Endometrial microvascular endothelial cells (primary cell): ENCODE results near the gene ECM2. TPM values are rescaled to one million over a fixed set of nuclear protein-coding genes. Genes with fewer than 3 reads are reported as not detected.
"Not testable (repeated sequence)": the region's sequence is repeated elsewhere in the genome, so short reads cannot be mapped to it uniquely, and the experiment has no call there.

Experiments used
- in situ Hi-C: cut with HindIII; loops from 2 replicates; pipeline ENCODE4 v1.10.0; 2017; ENCODE audit warnings: low sequenced_read_pairs, low pct_unique_long_range_greater_than_20kb; ENCODE audit errors: inconsistent ontology term
- total RNA-seq: library from RNA; depleted of rRNA; stranded (reverse); fragments of >200 nt; gene quantifications from one replicate; pipeline ENCODE4 v1.2.3, GENCODE V29; 2015; ENCODE audit errors: inconsistent ontology term

Gene ECM2
- total RNA-seq: not detected

- in situ Hi-C loops: no loop called here
These were observed at the start of gene ECM2 for GRCh38 chr9:92535940-92536850. ECM2 (minus strand) TSS chr9:92535990; CDS start chr9:92522866, 13,124 bp downstream.

DNA sequence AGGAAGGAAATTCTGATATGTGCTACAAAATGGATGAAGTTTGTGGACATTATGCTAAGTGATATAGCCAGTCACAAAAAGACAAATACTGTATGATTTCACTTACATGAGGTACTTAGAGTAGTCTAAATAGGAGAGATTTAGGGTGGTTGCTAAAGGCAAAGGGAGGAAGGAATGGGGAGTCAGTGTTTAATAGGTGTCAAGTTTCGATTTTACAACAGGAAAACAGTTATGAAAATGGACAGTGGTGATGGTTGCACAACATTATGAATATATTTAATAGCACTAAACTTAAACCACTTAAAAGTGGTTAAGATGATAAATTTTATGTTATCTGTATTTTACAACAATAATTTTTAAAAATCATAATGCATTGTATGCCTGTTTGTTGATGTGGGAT, 40.4 kb upstream of the ECM2 start:
- in situ Hi-C loops: no loop called here

- in situ Hi-C loops: not testable (repeated sequence)
These were observed 37.8 kb upstream of the ECM2 start for GRCh38 chr9:92573612-92574011.

DNA sequence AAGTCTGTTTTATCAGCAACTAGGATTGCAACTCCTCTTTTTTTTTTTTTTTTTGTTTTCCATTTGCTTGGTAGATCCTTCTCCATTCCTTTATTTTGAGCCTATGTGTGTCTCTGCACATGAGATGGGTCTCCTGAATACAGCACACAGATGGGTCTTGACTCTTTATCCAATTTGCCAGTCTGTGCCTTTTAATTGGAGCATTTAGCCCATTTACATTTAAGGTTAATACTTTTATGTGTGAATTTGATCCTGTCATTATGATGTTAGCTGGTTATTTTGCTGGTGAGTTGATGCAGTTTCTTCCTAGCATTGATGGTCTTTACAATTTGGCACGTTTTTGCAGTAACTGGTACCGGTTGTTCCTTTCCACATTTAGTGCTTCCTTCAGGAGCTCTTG, 36.1 kb upstream of the ECM2 start:
- in situ Hi-C loops: not testable (repeated sequence)

DNA sequence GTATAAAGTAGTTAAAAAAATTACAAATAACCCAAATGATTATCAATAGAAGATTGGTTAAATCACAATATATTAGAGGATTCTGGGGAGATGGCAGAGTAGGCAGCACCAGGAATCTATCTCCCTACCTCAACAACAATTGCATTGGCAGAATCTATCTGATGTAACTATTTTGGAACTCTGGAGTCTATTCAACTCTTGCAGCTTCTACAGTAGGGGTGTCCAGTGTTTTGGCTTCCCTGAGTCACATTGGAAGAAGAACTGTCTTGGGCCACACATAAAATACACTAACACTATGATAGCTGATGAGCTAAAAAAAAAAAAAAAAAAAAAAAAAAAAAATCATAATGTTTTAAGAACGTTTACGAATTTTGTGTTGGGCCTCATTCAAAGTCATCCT, 29.2 kb upstream of the ECM2 start:
- in situ Hi-C loops: no loop called here

DNA sequence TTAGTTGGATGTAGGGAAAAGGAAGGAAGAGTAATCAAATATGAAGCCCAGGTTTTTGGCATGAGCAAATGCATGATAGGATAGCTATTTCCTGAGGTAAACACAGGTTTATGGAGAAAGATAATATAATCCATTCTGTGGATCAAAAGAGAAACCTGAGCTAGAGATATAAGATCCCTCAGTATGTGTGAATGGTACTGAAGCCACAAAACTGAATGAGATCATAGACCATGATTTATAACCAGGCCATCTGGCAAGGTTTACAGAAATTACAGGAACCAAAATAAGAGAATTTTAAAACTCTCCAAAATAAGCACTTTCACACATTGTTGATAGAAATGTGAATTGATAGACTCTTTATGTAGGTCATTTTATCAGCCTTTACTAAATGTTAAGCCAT, 28.7 kb upstream of the ECM2 start:
- in situ Hi-C loops: no loop called here

DNA sequence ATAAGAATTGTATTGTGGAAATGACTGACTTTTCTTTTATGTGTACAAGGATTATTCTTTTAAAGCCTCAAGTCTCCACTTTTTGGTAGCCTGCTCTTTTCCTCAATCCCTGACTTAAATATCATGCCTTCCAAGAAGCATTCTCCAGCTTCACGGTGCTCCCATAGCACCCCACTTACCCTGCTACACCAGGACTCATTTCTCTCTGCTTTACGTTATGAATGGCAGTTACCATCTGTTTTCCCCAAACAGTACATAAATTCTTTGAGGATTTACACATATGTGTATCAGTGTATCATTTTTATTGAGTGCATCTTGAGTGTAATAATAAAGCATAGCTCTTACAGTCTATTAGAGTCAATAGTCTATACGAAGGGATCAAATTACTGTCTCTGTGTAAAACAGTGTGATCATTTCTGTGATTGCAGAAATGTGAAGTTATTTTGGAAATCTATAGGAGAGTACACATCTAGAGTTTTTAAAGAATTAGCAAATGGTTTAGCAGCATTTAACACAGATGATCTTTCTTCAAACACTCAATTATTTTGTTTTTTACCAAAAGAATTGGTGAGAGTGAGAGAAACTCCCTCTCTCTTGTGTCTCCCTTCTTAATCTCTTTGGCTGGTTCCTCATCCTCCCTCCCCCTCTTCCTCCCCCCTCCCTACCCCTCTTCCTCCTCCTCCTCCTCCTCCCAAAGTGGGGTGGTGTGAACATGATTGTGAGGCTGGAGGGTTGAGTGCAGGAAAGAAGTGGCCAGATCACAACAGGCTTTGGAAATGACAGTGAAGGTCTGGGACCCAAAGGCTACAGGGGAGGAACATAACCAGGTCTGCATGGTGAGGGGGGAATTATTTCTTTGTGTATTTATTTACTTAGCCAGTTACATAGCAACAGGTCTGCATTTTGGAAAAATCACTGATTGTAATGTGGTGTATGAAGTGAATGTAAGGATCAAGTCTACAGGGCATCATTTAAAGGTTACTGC, 27.6 kb upstream of the ECM2 start:
- in situ Hi-C loops: no loop called here

GRCh38 chr9:92562461-92562967, 26.7 kb upstream of the ECM2 start:
- in situ Hi-C loops: no loop called here

DNA sequence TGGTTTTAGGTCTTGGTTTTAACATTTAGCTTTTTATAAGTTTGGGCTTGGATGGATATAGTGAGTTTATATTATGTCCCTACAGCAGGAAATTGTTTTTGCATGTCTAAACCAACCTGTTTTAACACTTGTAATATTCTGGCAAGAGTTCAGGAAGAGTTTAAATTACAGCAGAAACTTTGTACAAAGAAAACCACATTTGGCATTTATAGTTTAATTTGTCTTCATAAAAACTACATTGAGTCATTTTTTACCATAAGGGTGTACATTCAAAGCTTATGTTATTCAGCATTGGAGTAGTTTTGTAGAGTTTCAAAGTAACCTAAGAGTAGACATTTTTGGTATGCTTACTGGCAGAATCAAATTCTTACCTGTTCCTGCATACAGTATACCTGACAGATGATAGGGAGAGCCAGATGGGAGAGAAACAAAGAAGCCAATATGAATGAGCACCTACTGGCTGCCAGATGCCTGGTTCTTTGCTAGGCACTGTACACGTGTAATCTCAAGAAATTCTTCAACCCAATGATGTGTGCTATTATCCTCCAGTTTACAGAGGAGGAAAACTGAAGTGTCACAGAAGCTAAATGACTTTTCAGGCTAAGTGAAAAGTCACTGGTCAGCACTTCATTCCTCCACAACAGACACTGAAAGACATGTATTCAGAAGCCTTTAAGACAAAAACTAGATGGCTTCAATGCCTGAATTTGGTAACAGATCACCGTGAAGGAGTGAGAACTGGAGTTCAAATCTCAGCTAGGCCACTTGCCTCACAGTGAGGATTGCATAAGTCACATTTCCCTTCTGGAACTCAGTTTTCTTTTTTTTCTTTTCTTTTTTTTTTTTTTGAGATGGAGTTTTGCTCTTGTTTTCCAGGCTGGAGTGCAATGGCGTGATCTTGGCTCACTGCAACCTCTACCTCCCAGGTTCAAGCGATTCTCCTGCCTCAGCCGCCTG, 25.9 kb upstream of the ECM2 start:
- in situ Hi-C loops: no loop called here

GRCh38 chr9:92558612-92559374, 23.0 kb upstream of the ECM2 start:
- in situ Hi-C loops: no loop called here

GRCh38 chr9:92550765-92551164, 15.0 kb upstream of the ECM2 start:
- in situ Hi-C loops: no loop called here

- in situ Hi-C loops: no loop called here
These were observed 11.6 kb upstream of the ECM2 start for GRCh38 chr9:92547356-92547755.

DNA sequence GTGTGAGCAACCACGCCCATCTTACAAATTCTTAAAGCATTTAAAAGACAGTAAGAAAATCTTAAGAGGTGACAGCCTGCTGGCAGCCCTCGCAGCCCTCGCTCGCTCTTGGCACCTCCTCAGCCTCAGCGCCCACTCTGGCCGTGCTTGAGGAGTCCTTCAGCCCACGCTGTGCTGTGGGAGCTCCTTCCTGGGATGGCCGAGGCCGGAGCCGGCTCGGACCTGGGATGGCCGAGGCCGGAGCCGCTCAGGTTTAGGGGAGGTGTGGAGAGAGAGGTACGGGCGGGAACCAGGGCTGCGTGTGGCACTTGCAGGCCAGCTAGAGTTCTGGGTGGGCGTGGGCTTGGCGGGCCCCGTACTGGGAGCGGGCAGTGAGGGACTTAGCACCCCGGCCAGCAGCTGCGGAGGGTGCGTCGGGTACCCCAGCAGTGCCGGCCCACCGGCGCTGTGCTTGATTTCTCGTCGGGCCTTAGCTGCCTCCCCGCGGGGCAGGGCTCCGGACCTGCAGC, 9.3 kb upstream of the ECM2 start:
- in situ Hi-C loops: no loop called here

GRCh38 chr9:92543972-92544371, 8.2 kb upstream of the ECM2 start:
- in situ Hi-C loops: no loop called here

- in situ Hi-C loops: no loop called here
These were observed 2.8 kb upstream of the ECM2 start for GRCh38 chr9:92538541-92538940.

GRCh38 chr9:92534674-92535073, 1.1 kb downstream of the ECM2 start:
- in situ Hi-C loops: no loop called here

- in situ Hi-C loops: no loop called here
These were observed 1.6 kb downstream of the ECM2 start for GRCh38 chr9:92534204-92534603.
